H1 (cell line): ENCODE measurements around the gene GJB4. TPM values are rescaled to one million over a fixed set of nuclear protein-coding genes. Genes with fewer than 3 reads are reported as not detected.

Source experiments
- CTCF ChIA-PET: fragments of 300-600 bp; sonication (Branson Sonifier 250); formaldehyde crosslinking; loops from one replicate; lab custom pipeline; 2021; ENCODE audit not compliant: partially characterized antibody; lab: Charles Lee
- POLR2A ChIA-PET: fragments of 300-600 bp; sonication (Branson Sonifier 250); formaldehyde crosslinking; loops from one replicate; lab custom pipeline; 2021; ENCODE audit warnings: inconsistent platforms; ENCODE audit not compliant: partially characterized antibody; lab: Charles Lee
- DNase-seq, 2 experiments: peaks; one replicate each; pipeline versions ENCODE4 v3.0.0 to v3.0.0-alpha.2; 2010 to 2022; ENCODE audit warnings: low spot score in 2 of 2, low read depth in 1 of 2, mixed read lengths in 1 of 2
- FAIRE-seq: peaks from 2 replicates; lab custom pipeline; 2011; peaks lifted over from hg19 to GRCh38; lab: Jason Lieb, UNC
- H2AFZ ChIP-seq: 2 replicates; pipeline ENCODE4 v1.8.1; 2012; ENCODE audit warnings: low read length, inconsistent platforms
- H2AK5ac ChIP-seq: 2 replicates; pipeline ENCODE4 v1.6.1; 2013; ENCODE audit warnings: low read depth, low read length
- H2BK120ac ChIP-seq: replicated peaks from 2 replicates; pipeline ENCODE3; 2013; ENCODE audit warnings: low read depth, low read length, inconsistent platforms
- H2BK12ac ChIP-seq: 2 replicates; pipeline ENCODE4 v1.6.1; 2013; ENCODE audit warnings: low read depth, low read length
- H2BK15ac ChIP-seq: 2 replicates; pipeline ENCODE4 v1.6.1; 2013; ENCODE audit warnings: low read length
- H2BK20ac ChIP-seq: 2 replicates; pipeline ENCODE4 v1.6.1; 2013; ENCODE audit warnings: low read length
- H2BK5ac ChIP-seq: 2 replicates; pipeline ENCODE4 v1.6.1; 2013; ENCODE audit warnings: low read depth, low read length
- H3K14ac ChIP-seq: 2 replicates; pipeline ENCODE4 v1.6.1; 2013; ENCODE audit warnings: inconsistent platforms; ENCODE audit not compliant: insufficient read length
- H3K18ac ChIP-seq: 2 replicates; pipeline ENCODE4 v1.6.1; 2013; ENCODE audit warnings: low read length; ENCODE audit errors: extremely low read depth
- H3K23ac ChIP-seq: 2 replicates; pipeline ENCODE4 v1.6.1; 2013; ENCODE audit warnings: inconsistent platforms; ENCODE audit not compliant: insufficient read length
- H3K23me2 ChIP-seq: 2 replicates; pipeline ENCODE4 v1.6.1; 2013; ENCODE audit warnings: low read depth, low read length
- H3K27ac ChIP-seq: 2 replicates; pipeline ENCODE4 v1.6.1; 2011; ENCODE audit warnings: low read depth, low read length, inconsistent platforms
- H3K27me3 ChIP-seq, 4 experiments: replicated peaks in 1 of 4; 1 replicate in 1 of 4; 2 replicates in 3 of 4; pipeline versions ENCODE4 v1.6.1 to v1.8.1; 2011 to 2013; ENCODE audit warnings: low read length in 3 of 4, mild to moderate bottlenecking in 3 of 4, inconsistent platforms in 2 of 4, mixed read lengths in 2 of 4, moderate library complexity in 1 of 4; ENCODE audit not compliant: control insufficient read depth in 3 of 4, insufficient read depth in 3 of 4; ENCODE audit errors: extremely low read depth in 1 of 4
- H3K36me3 ChIP-seq, 4 experiments: 2 replicates each; pipeline versions ENCODE4 v1.6.1 to v1.8.1; 2011 to 2013; ENCODE audit warnings: mild to moderate bottlenecking in 4 of 4, low read length in 3 of 4, moderate library complexity in 2 of 4, control low read depth in 1 of 4, inconsistent platforms in 1 of 4; ENCODE audit not compliant: insufficient read depth in 4 of 4, control insufficient read depth in 2 of 4
- H3K4ac ChIP-seq: replicated peaks from 2 replicates; pipeline ENCODE3; 2013; ENCODE audit warnings: low read length, low read depth, mixed read lengths, inconsistent platforms; ENCODE audit not compliant: insufficient read length
- H3K4me1 ChIP-seq, 4 experiments: replicated peaks in 1 of 4; 1 replicate in 1 of 4; 2 replicates in 3 of 4; pipeline versions ENCODE4 v1.6.1 to v1.8.1; 2011 to 2013; ENCODE audit warnings: low read length in 3 of 4, inconsistent platforms in 2 of 4, mixed read lengths in 1 of 4; ENCODE audit not compliant: insufficient read depth in 4 of 4, control insufficient read depth in 3 of 4
- H3K4me2 ChIP-seq, 2 experiments: 2 replicates each; pipeline versions ENCODE4 v1.6.1 to v1.8.1; 2011 to 2013; ENCODE audit warnings: low read depth in 2 of 2, low read length in 2 of 2, control low read depth in 1 of 2, inconsistent platforms in 1 of 2, mild to moderate bottlenecking in 1 of 2; ENCODE audit not compliant: insufficient read depth in 1 of 2
- H3K4me3 ChIP-seq, 4 experiments: fragments of 200-600, 300-600 bp in 1 of 4; sonication (generic), shearing (Covaris generic), sonication (Bioruptor Twin) in 1 of 4; 2 replicates each; pipeline versions ENCODE4 v1.5.1 to v1.8.1; 2011 to 2016; ENCODE audit warnings: low read length in 4 of 4, low read depth in 3 of 4, control low read depth in 2 of 4, inconsistent platforms in 2 of 4, mild to moderate bottlenecking in 2 of 4, mixed read lengths in 1 of 4, moderate library complexity in 1 of 4; ENCODE audit not compliant: insufficient read depth in 2 of 4; ENCODE audit errors: extremely low read depth in 1 of 4
- H3K56ac ChIP-seq: replicated peaks from 2 replicates; pipeline ENCODE3; 2013; ENCODE audit warnings: low read depth, mild to moderate bottlenecking, mixed read lengths, low read length, inconsistent platforms; ENCODE audit not compliant: insufficient read length
- H3K79me1 ChIP-seq: 2 replicates; pipeline ENCODE4 v1.6.1; 2013; ENCODE audit warnings: low read depth, low read length, control low read depth
- H3K79me2 ChIP-seq, 2 experiments: 2 replicates each; pipeline versions ENCODE4 v1.6.1 to v1.8.1; 2012 to 2013; ENCODE audit warnings: low read length in 2 of 2, mild to moderate bottlenecking in 2 of 2, inconsistent platforms in 1 of 2; ENCODE audit not compliant: insufficient read depth in 2 of 2, control insufficient read depth in 1 of 2
- H3K9ac ChIP-seq, 4 experiments: replicated peaks in 1 of 4; 1 replicate in 1 of 4; 2 replicates in 3 of 4; pipeline versions ENCODE4 v1.6.1 to v1.8.1; 2011 to 2013; ENCODE audit warnings: low read depth in 3 of 4, low read length in 3 of 4, control low read depth in 2 of 4, mild to moderate bottlenecking in 2 of 4, moderate library complexity in 2 of 4, inconsistent platforms in 1 of 4; ENCODE audit errors: extremely low read depth in 1 of 4
- H3K9me3 ChIP-seq, 2 experiments: 2 replicates each; pipeline versions ENCODE4 v1.6.1 to v1.8.1; 2012 to 2013; ENCODE audit warnings: mild to moderate bottlenecking in 2 of 2, moderate library complexity in 2 of 2, control low read depth in 1 of 2, inconsistent platforms in 1 of 2, low read depth in 1 of 2, low read length in 1 of 2, mixed read lengths in 1 of 2; ENCODE audit not compliant: insufficient read depth in 2 of 2
- H4K20me1 ChIP-seq, 2 experiments: replicated peaks in 1 of 2; 2 replicates each; pipeline versions ENCODE3 to v1.8.1; 2011 to 2013; ENCODE audit warnings: inconsistent platforms in 2 of 2, low read length in 2 of 2, mild to moderate bottlenecking in 1 of 2; ENCODE audit not compliant: insufficient read depth in 2 of 2, control insufficient read depth in 1 of 2
- H4K5ac ChIP-seq: 2 replicates; pipeline ENCODE4 v1.6.1; 2013; ENCODE audit warnings: low read length, low read depth, mixed read lengths, inconsistent platforms; ENCODE audit not compliant: insufficient read length
- H4K8ac ChIP-seq: 2 replicates; pipeline ENCODE4 v1.8.0; 2013; ENCODE audit warnings: mild to moderate bottlenecking, moderate library complexity, low read length, inconsistent platforms; ENCODE audit not compliant: insufficient read depth; ENCODE audit errors: extremely low read depth
- H4K91ac ChIP-seq: replicated peaks from 2 replicates; pipeline ENCODE3; 2013; ENCODE audit warnings: low read length, mixed read lengths, inconsistent platforms; ENCODE audit not compliant: insufficient read length
- BACH1 ChIP-seq: IDR thresholded peaks from 2 replicates; pipeline ENCODE4 v1.6.1; 2012; ENCODE audit warnings: low read length, improper control_type of control experiment
- CREB1 ChIP-seq: IDR thresholded peaks from 2 replicates; pipeline ENCODE4 v1.6.1; 2012; ENCODE audit warnings: inconsistent platforms
- CTCF ChIP-seq, 3 experiments: IDR thresholded peaks; 1 replicate in 2 of 3; 2 replicates in 1 of 3; pipeline versions ENCODE4 v1.5.1 to v1.6.1; 2011; ENCODE audit warnings: low read length in 3 of 3, mild to moderate bottlenecking in 3 of 3, inconsistent platforms in 2 of 3, low read depth in 1 of 3, moderate library complexity in 1 of 3; ENCODE audit not compliant: insufficient read depth in 1 of 3; ENCODE audit errors: control extremely low read depth in 1 of 3
- EZH2 ChIP-seq: fragments of 200-600 bp; sonication (generic); IDR thresholded peaks from 2 replicates; pipeline ENCODE4 v1.7.1; 2012; ENCODE audit warnings: low read depth, mild to moderate bottlenecking, moderate library complexity, low read length, inconsistent platforms; ENCODE audit not compliant: severe bottlenecking
- KDM4A ChIP-seq: IDR thresholded peaks from one replicate; pipeline ENCODE4 v1.7.1; 2012; ENCODE audit warnings: low read depth, mild to moderate bottlenecking, moderate library complexity, low read length, inconsistent platforms; ENCODE audit not compliant: severe bottlenecking
- POLR2AphosphoS5 ChIP-seq: IDR thresholded peaks from 2 replicates; pipeline ENCODE4 v1.6.1; 2011; ENCODE audit warnings: low read depth, low read length
- TCF12 ChIP-seq: IDR thresholded peaks from 2 replicates; pipeline ENCODE4 v1.6.1; 2011; ENCODE audit warnings: low read depth, mild to moderate bottlenecking, low read length
- USF2 ChIP-seq: IDR thresholded peaks from 2 replicates; pipeline ENCODE4 v1.6.1; 2011; ENCODE audit warnings: low read length, improper control_type of control experiment
- YY1 ChIP-seq: IDR thresholded peaks from 2 replicates; pipeline ENCODE4 v1.6.1; 2011; ENCODE audit warnings: low read depth, mild to moderate bottlenecking, low read length
- WGBS, 2 experiments: shearing (Covaris generic) in 1 of 2; methylation state at CpG; one replicate each; pipeline versions ENCODE4 v1.1.6 to v1.1.7; 2013 to 2015; ENCODE audit warnings: low lambda C conversion rate in 2 of 2, mixed read lengths in 2 of 2, inconsistent platforms in 1 of 2, low coverage in 1 of 2, missing lambda C conversion rate in 1 of 2; ENCODE audit not compliant: insufficient replicate concordance in 2 of 2, insufficient coverage in 1 of 2, insufficient read length in 1 of 2; ENCODE audit errors: extremely low coverage in 1 of 2, missing lambda C conversion rate in 1 of 2; 5-methylcytosine and 5-hydroxymethylcytosine counted together
- polyA plus RNA-seq, 7 experiments: library from polyadenylated mRNA; depleted of rRNA in 3 of 7; stranded (reverse) in 5 of 7; unstranded in 2 of 7; fragments of >200 nt in 5 of 7; fragments of 200-250 nt in 2 of 7; gene quantifications; 1 replicate in 5 of 7; 2 replicates in 1 of 7; 4 replicates in 1 of 7; pipeline versions ENCODE4 v1.2.1 to v1.2.3, GENCODE V29; 2011 to 2013; ENCODE audit warnings: missing spikeins in 2 of 7, mixed read lengths in 2 of 7
- total RNA-seq: library from RNA; stranded (reverse); fragmentation: NEBNext Ultra II Directional; extraction: Animal tissue kit (Norgen Biotek cat#: 25700); gene quantifications from 2 replicates; pipeline ENCODE4 v1.2.1, GENCODE V29; 2021

The GJB4 gene
- total and polyA plus RNA-seq, 2 of the 8 experiments (the other 6 are each of a cell fraction or from before 2014, with no cell fraction given) = 0.20 to 0.41 TPM

DNA sequence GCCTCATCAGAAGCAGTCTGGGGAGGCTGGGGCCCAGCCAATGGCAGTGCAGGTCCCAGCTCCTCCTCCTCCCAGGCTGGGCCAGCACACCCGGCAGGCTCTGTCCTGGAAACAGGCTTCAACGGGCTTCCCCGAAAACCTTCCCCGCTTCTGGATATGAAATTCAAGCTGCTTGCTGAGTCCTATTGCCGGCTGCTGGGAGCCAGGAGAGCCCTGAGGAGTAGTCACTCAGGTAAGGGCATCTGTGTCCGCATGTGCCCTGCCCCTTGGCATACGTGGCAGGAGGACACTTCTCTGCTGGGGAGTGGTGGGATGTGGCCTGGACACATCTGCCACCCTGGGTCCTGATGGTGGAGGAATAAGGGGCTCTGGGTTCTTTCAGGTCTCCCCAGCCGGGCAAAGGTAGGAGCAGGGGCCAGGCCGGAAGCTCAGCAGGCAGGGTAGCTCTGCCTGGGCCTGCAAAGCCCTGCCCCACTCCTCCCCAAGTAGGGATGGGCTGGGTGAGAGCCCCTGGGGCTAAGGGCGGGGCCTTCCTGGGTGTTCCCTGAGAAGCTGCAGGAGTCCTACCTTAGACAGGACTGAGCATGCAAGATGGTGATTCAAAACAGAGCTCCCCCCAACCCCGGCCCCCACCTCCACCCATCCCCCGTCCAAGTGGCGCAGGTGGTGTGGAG, 4.4 kb upstream of the GJB4 start, which contains the start of gene GJB5:
Gene GJB5, plus strand, starts transcription at position 84 of the 674 bp plus-strand sequence. CDS start 2,284 bp downstream, outside the sequence.
- Histone ChIP-seq H2AK5ac (peak within 1 kb of the TSS; percentile 67; the same call in 1 of the 2 replicates), H3K18ac (peak within 1 kb of the TSS; percentile 85; the same call in 1 of the 2 replicates), H4K5ac (no peak within 1 kb of the TSS), H2BK120ac (peak within 1 kb of the TSS; percentile 3), H3K9ac (no peak within 1 kb of the TSS), H3K56ac (no peak within 1 kb of the TSS), H2BK20ac (peak within 1 kb of the TSS; percentile 52; the same call in 1 of the 2 replicates), H4K91ac (no peak within 1 kb of the TSS), H3K23ac (no peak within 1 kb of the TSS), H3K79me1 (no peaks in the 10 kb centered on the region), H3K4me1 (peaks cover under 1 to 11% (median 6%) of the 10 kb centered on the region in 4 experiments), H3K4ac (no peak within 1 kb of the TSS), H4K8ac (no peak within 1 kb of the TSS), H3K4me2 (peak within 1 kb of the TSS in 1 of 2 experiments; percentile 39; a peak in 2 of 4 replicates), H3K27me3 (no peaks in the 10 kb centered on the region), H4K20me1 (no peaks in the 10 kb centered on the region), H3K27ac (0 out of 2 replicates have a peak within 1 kb of the TSS, but pooled peaks have one; percentile 27), H3K79me2 (no peaks in the 10 kb centered on the region), H2BK5ac (no peak within 1 kb of the TSS), H3K9me3 (no peaks in the 10 kb centered on the region), H3K14ac (no peak within 1 kb of the TSS), H2BK15ac (peak within 1 kb of the TSS; percentile 88; the same call in 1 of the 2 replicates), H2AFZ (no peak within 1 kb of the TSS; the same call in 1 of the 2 replicates), H3K4me3 (no peak within 1 kb of the TSS), H2BK12ac (peak within 1 kb of the TSS; percentile 82; the same call in 1 of the 2 replicates), H3K36me3 (no peaks in the 10 kb centered on the region), H3K23me2 (no peaks in the 10 kb centered on the region)
- WGBS, 2 experiments = 71% methylated on average over 10 of the region's 13 CpGs; no CpG with 5 or more reads in 1 of the 2 experiments
- FAIRE-seq (no peak), DNase-seq (no peak)
- POLR2A ChIA-PET = interaction anchor here (1.2 to 1.4 kb wide), 2 partner anchors 9 to 67 kb away, joined by 3 to 4 read pairs; no protein-coding TSS in a partner anchor
- CTCF ChIA-PET = interaction anchor here (1.0 to 5.9 kb wide), 3 partner anchors 9 to 98 kb away, joined by 4 to 42 read pairs (median 10); no protein-coding TSS in a partner anchor
- TF ChIP-seq CTCF (IDR thresholded peaks at IDR 0.05; ENCODE audit: control extremely low read depth in 1 of 3, insufficient read depth in 1 of 3, low read depth in 1 of 3, low read length in 3 of 3) (no peak), USF2 (no peak), KDM4A (no peak), POLR2AphosphoS5 (no peak), YY1 (no peak), TCF12 (no peak), EZH2 (no peak), BACH1 (no peak), CREB1 (no peak)
